CD14-positive monocyte (primary cell): ENCODE data around the gene HEBP1. TPM values are rescaled to one million over a fixed set of nuclear protein-coding genes. Genes with fewer than 3 reads are reported as not detected.

ENCODE experiments used
- DNase-seq, 3 donors: peaks; one replicate each; pipeline ENCODE4 v3.0.0-alpha.2; 2011 to 2022
- H2AFZ ChIP-seq: 2 replicates; pipeline ENCODE4 v1.6.0; 2012; ENCODE audit warnings: mild to moderate bottlenecking, low read depth, low read length, inconsistent platforms; ENCODE audit not compliant: insufficient read depth, poor library complexity, severe bottlenecking
- H3K27ac ChIP-seq, 2 donors: 1 replicate in 1 of 2; 2 replicates in 1 of 2; pipeline ENCODE4 v1.5.1; 2012 to 2013; ENCODE audit warnings: low read length in 2 of 2, control low read depth in 1 of 2, inconsistent platforms in 1 of 2, low read depth in 1 of 2, mild to moderate bottlenecking in 1 of 2
- H3K27me3 ChIP-seq, 2 donors: one replicate each; pipeline versions ENCODE4 v1.6.0 to v1.6.1; 2011 to 2013; ENCODE audit warnings: low read length in 2 of 2; ENCODE audit not compliant: control insufficient read depth in 2 of 2, insufficient read depth in 2 of 2
- H3K36me3 ChIP-seq, 2 donors: replicated peaks in 1 of 2; 1 replicate in 1 of 2; 2 replicates in 1 of 2; pipeline versions ENCODE4 v1.5.1 to v1.6.1; 2012 to 2013; ENCODE audit warnings: low read length in 2 of 2, control low read depth in 1 of 2, inconsistent platforms in 1 of 2, mild to moderate bottlenecking in 1 of 2; ENCODE audit not compliant: insufficient read depth in 2 of 2, control insufficient read depth in 1 of 2
- H3K4me1 ChIP-seq, 2 donors: 1 replicate in 1 of 2; 2 replicates in 1 of 2; pipeline versions ENCODE4 v1.5.1 to v1.6.1; 2012 to 2013; ENCODE audit warnings: low read length in 2 of 2, control low read depth in 1 of 2, inconsistent platforms in 1 of 2, mild to moderate bottlenecking in 1 of 2, moderate library complexity in 1 of 2; ENCODE audit not compliant: insufficient read depth in 2 of 2, control insufficient read depth in 1 of 2
- H3K4me2 ChIP-seq: replicated peaks from 2 replicates; pipeline ENCODE3; 2012; ENCODE audit warnings: low read length, moderate library complexity, mild to moderate bottlenecking; ENCODE audit not compliant: poor library complexity, severe bottlenecking; ENCODE audit errors: extremely low read depth
- H3K4me3 ChIP-seq, 3 experiments: fragments of 200-600 bp in 1 of 3; sonication (generic) in 1 of 3; replicated peaks in 1 of 3; 1 replicate in 2 of 3; 2 replicates in 1 of 3; pipeline ENCODE4 v1.5.1; 2011 to 2013; ENCODE audit warnings: low read length in 3 of 3, mild to moderate bottlenecking in 3 of 3, control low read depth in 2 of 3, low read depth in 2 of 3, inconsistent platforms in 1 of 3, moderate library complexity in 1 of 3
- H3K79me2 ChIP-seq: 2 replicates; pipeline ENCODE4 v1.6.0; 2012; ENCODE audit warnings: mild to moderate bottlenecking, control low read depth, inconsistent platforms, low read length, moderate library complexity; ENCODE audit not compliant: insufficient read depth
- H3K9ac ChIP-seq: 2 replicates; pipeline ENCODE4 v1.6.0; 2017; ENCODE audit warnings: low read length, mild to moderate bottlenecking; ENCODE audit not compliant: insufficient read depth, poor library complexity, severe bottlenecking
- H3K9me3 ChIP-seq, 2 donors: replicated peaks in 1 of 2; 1 replicate in 1 of 2; 2 replicates in 1 of 2; pipeline versions ENCODE4 v1.5.1 to v1.6.1; 2012 to 2013; ENCODE audit warnings: low read length in 2 of 2, control low read depth in 1 of 2; ENCODE audit not compliant: control insufficient read depth in 1 of 2, insufficient read depth in 1 of 2
- H4K20me1 ChIP-seq: 2 replicates; pipeline ENCODE4 v1.6.0; 2012; ENCODE audit warnings: mild to moderate bottlenecking, low read length, control low read depth, moderate library complexity; ENCODE audit not compliant: insufficient read depth
- H3K27ac Mint-ChIP-seq, 7 donors: one replicate each; pipeline ENCODE4 v1.8.0; 2020; ENCODE audit warnings: mild to moderate bottlenecking in 7 of 7, mixed read lengths in 7 of 7, moderate library complexity in 6 of 7, inconsistent platforms in 2 of 7
- H3K27me3 Mint-ChIP-seq, 3 donors: one replicate each; pipeline ENCODE4 v1.8.0; 2021 to 2022; ENCODE audit warnings: low read depth in 3 of 3, mild to moderate bottlenecking in 3 of 3, mixed read lengths in 3 of 3, moderate library complexity in 3 of 3, inconsistent platforms in 1 of 3
- H3K36me3 Mint-ChIP-seq, 2 donors: one replicate each; pipeline ENCODE4 v1.8.0; 2020; ENCODE audit warnings: mixed read lengths in 2 of 2, inconsistent platforms in 1 of 2, mild to moderate bottlenecking in 1 of 2
- H3K4me1 Mint-ChIP-seq: one replicate; pipeline ENCODE4 v1.8.0; 2020; ENCODE audit warnings: mild to moderate bottlenecking, mixed read lengths
- H3K4me3 Mint-ChIP-seq, 2 donors: one replicate each; pipeline ENCODE4 v1.8.0; 2020; ENCODE audit warnings: mild to moderate bottlenecking in 2 of 2, mixed read lengths in 2 of 2, moderate library complexity in 1 of 2
- H3K9me3 Mint-ChIP-seq, 7 donors: one replicate each; pipeline ENCODE4 v1.8.0; 2020 to 2022; ENCODE audit warnings: mixed read lengths in 7 of 7, mild to moderate bottlenecking in 6 of 7, moderate library complexity in 6 of 7, inconsistent platforms in 2 of 7
- CTCF ChIP-seq: fragments of 200-600 bp; IDR thresholded peaks from one replicate; pipeline ENCODE4 v1.8.0; 2022; ENCODE audit warnings: antibody characterized with exemption, mild to moderate bottlenecking
- WGBS: methylation state at CpG from one replicate; pipeline ENCODE4 v1.1.5; 2013; ENCODE audit warnings: missing lambda C conversion rate; ENCODE audit not compliant: insufficient coverage; 5-methylcytosine and 5-hydroxymethylcytosine counted together
- intact Hi-C, 2 donors: fragments of 100-400 bp; cut with micrococcal nuclease; formaldehyde crosslinking; loops; one replicate each; pipeline versions ENCODE4 v1.15.0 to v1.15.1; 2023
- polyA minus RNA-seq: library from RNA; depleted of rRNA, polyadenylated mRNA; stranded (reverse); fragments of >200 nt; gene quantifications from 2 replicates; pipeline ENCODE4 v1.2.3, GENCODE V29; 2012
- polyA plus RNA-seq, 3 donors: library from polyadenylated mRNA; depleted of rRNA in 1 of 3; unstranded in 2 of 3; stranded (reverse) in 1 of 3; fragments of 300-500 nt in 2 of 3; fragments of >200 nt in 1 of 3; fragmentation: Illumina TruSeq in 2 of 3; gene quantifications; 1 replicate in 2 of 3; 2 replicates in 1 of 3; pipeline ENCODE4 v1.2.3, GENCODE V29; 2012 to 2021
- total RNA-seq, 12 experiments: library from RNA in 1 of 12; stranded (reverse) in 1 of 12; fragments of 120-200 nt in 1 of 12; gene quantifications; one replicate each; pipeline ENCODE4 v1.2.4 and lab custom pipeline; 2013 to 2026; ENCODE audit warnings: mixed read lengths in 6 of 12, inconsistent platforms in 1 of 12

HEBP1 gene
- total RNA-seq (2013): 8.9 TPM
- polyA plus RNA-seq (10 to 100 TPM; 33.4 to 89.3 (median 71.3) TPM), polyA minus RNA-seq (10.4 and 14.8 TPM in 2 replicates), total RNA-seq (lab: John Stamatoyannopoulos, UW) (3.9 to 14.6 (median 7.4) reads per million in 11 experiments)

- Histone ChIP-seq H3K4me3 (peak within 1 kb of the TSS; percentile 77 to 91 (median 89)), H3K27ac (peak within 1 kb of the TSS; percentile 95 to 97), H3K9ac (peak within 1 kb of the TSS; percentile 95), H3K4me1 (peaks cover 39 to 44% of the 10 kb centered on the region in 2 donors), H3K9me3 (no peaks in the 10 kb centered on the region), H3K27me3 (no peaks in the 10 kb centered on the region), H3K79me2 (peaks cover 54% of the 10 kb centered on the region), H4K20me1 (no peaks in the 10 kb centered on the region), H3K4me2 (peak within 1 kb of the TSS; percentile 95), H2AFZ (peak within 1 kb of the TSS; percentile 91), H3K36me3 (no peaks in the 10 kb centered on the region)
- Mint-ChIP-seq H3K27me3 (peaks cover 0 to 3% (median 0%) of the 10 kb centered on the region in 3 donors), H3K4me3 (peak within 1 kb of the TSS; percentile 91 to 98), H3K27ac (peak within 1 kb of the TSS; percentile 96 to 99 (median 98)), H3K4me1 (peaks cover 68% of the 10 kb centered on the region), H3K9me3 (peaks cover 0 to 2% (median 0%) of the 10 kb centered on the region in 7 donors), H3K36me3 (peaks cover 6 to 19% of the 10 kb centered on the region in 2 donors)
- DNase-seq: peak; percentile 87 to 94 (median 92)
- no peak for TF ChIP-seq CTCF
- intact Hi-C loops: loop anchor here (5.0 kb wide), 3 partner anchors 97 to 212 kb away; partner anchors contain the start of gene GSG1 (in 1 of the 2)
- WGBS: under 1% methylated on average over 59 of the region's 69 CpGs
Measured at GRCh38 chr12:12999959-13000615, at the start of gene HEBP1. TSS of gene HEBP1 (minus strand) at chr12:13000265. CDS start at chr12:13000114, 151 bp downstream.

- Histone ChIP-seq H4K20me1 (no peaks in the 10 kb centered on the region), H3K36me3 (no peaks in the 10 kb centered on the region), H3K9ac (no peak overlapping the region), H3K4me1 (peaks cover 2 to 3% of the 10 kb centered on the region in 2 donors), H3K4me3 (no peak overlapping the region), H3K4me2 (no peak overlapping the region), H2AFZ (no peak overlapping the region), H3K9me3 (peaks cover 20 to 21% of the 10 kb centered on the region in 2 donors), H3K27me3 (no peaks in the 10 kb centered on the region), H3K27ac (no peak overlapping the region), H3K79me2 (no peaks in the 10 kb centered on the region)
- no peak overlapping the region for H3K27ac Mint-ChIP-seq
- H3K4me3 Mint-ChIP-seq: no peak overlapping the region
- intact Hi-C loops: no loop called here
- WGBS: 75% methylated on average over 2 of the region's 3 CpGs
- H3K9me3 Mint-ChIP-seq: peaks cover 20 to 26% (median 24%) of the 10 kb centered on the region in 7 donors
- H3K27me3 Mint-ChIP-seq: peaks cover 1 to 4% (median 3%) of the 10 kb centered on the region in 3 donors
- no peaks in the 10 kb centered on the region for H3K36me3 Mint-ChIP-seq
- H3K4me1 Mint-ChIP-seq: peaks cover 2% of the 10 kb centered on the region
- TF ChIP-seq CTCF: no peak
- DNase-seq: no peak
Measured at GRCh38 chr12:13049816-13050215, 49.8 kb upstream of the HEBP1 start.
